WTC11 (cell line): Measurements from ENCODE around the gene RXRA. TPM values are rescaled to one million over a fixed set of nuclear protein-coding genes. Genes with fewer than 3 reads are reported as not detected.

Experiments used
- ATAC-seq: fragments of 200-7000 bp; cut with Tn5 transposase; 2 replicates; pipeline ENCODE4 v1.10.0; 2021; ENCODE audit warnings: mild to moderate bottlenecking, moderate library complexity
- CTCF ChIA-PET: fragments of 300-600 bp; sonication (Branson Sonifier 250); formaldehyde crosslinking; loops from one replicate; lab custom pipeline; 2021; ENCODE audit warnings: antibody characterized with exemption; lab: Charles Lee
- POLR2A ChIA-PET: fragments of 350-600 bp; sonication (Branson Sonifier 250); formaldehyde crosslinking; loops from one replicate; lab custom pipeline; 2021; ENCODE audit warnings: antibody characterized with exemption; lab: Charles Lee
- DNase-seq: peaks from one replicate; pipeline ENCODE4 v3.0.0; 2021; ENCODE audit warnings: low spot score
- H3K27ac Mint-ChIP-seq: 2 replicates; pipeline ENCODE4 v1.8.0; 2021; ENCODE audit warnings: mixed read lengths
- H3K27me3 Mint-ChIP-seq: 2 replicates; pipeline ENCODE4 v1.8.0; 2021; ENCODE audit warnings: low read depth, mild to moderate bottlenecking, moderate library complexity, mixed read lengths
- H3K36me3 Mint-ChIP-seq: 2 replicates; pipeline ENCODE4 v1.8.0; 2021; ENCODE audit warnings: mixed read lengths
- H3K4me1 Mint-ChIP-seq: 2 replicates; pipeline ENCODE4 v1.8.0; 2022; ENCODE audit warnings: mixed read lengths
- H3K4me3 Mint-ChIP-seq: 2 replicates; pipeline ENCODE4 v1.8.0; 2021; ENCODE audit warnings: mild to moderate bottlenecking, moderate library complexity, mixed read lengths
- H3K9me3 Mint-ChIP-seq: 2 replicates; pipeline ENCODE4 v1.8.0; 2021; ENCODE audit warnings: mixed read lengths
- ATF1 ChIP-seq: sonication (generic); formaldehyde crosslinking; IDR thresholded peaks from 2 replicates; pipeline ENCODE4 v1.8.1; 2023; ENCODE audit warnings: mild to moderate bottlenecking, moderate library complexity, missing genetic modification reagents
- CREB1 ChIP-seq: sonication (generic); formaldehyde crosslinking; IDR thresholded peaks from 2 replicates; pipeline ENCODE4 v1.8.0; 2023; ENCODE audit warnings: mild to moderate bottlenecking, missing genetic modification reagents
- FOXK1 ChIP-seq: sonication (generic); formaldehyde crosslinking; IDR thresholded peaks from 2 replicates; pipeline ENCODE4 v1.8.0; 2022; ENCODE audit warnings: mild to moderate bottlenecking, moderate library complexity, missing genetic modification reagents
- HMGA2 ChIP-seq: fragments of 250-450 bp; sonication (Bioruptor Pico); IDR thresholded peaks from 2 replicates; pipeline ENCODE4 v1.4.0; 2021; ENCODE audit warnings: mild to moderate bottlenecking, moderate library complexity
- KAT7 ChIP-seq: sonication (generic); formaldehyde crosslinking; IDR thresholded peaks from 2 replicates; pipeline ENCODE4 v1.8.1; 2023; ENCODE audit warnings: missing genetic modification reagents, mild to moderate bottlenecking, borderline replicate concordance
- ZBTB21 ChIP-seq: sonication (generic); formaldehyde crosslinking; IDR thresholded peaks from 2 replicates; pipeline ENCODE4 v1.8.1; 2023; ENCODE audit warnings: mild to moderate bottlenecking, missing genetic modification reagents, borderline replicate concordance
- ZBTB43 ChIP-seq: sonication (generic); formaldehyde crosslinking; IDR thresholded peaks from 2 replicates; pipeline ENCODE4 v1.8.1; 2023; ENCODE audit warnings: mild to moderate bottlenecking, missing genetic modification reagents
- ZNF263 ChIP-seq: sonication (generic); formaldehyde crosslinking; IDR thresholded peaks from 2 replicates; pipeline ENCODE4 v1.8.1; 2022; ENCODE audit warnings: low read depth, mild to moderate bottlenecking, moderate library complexity, missing genetic modification reagents
- ZNF423 ChIP-seq: fragments of 250-450 bp; sonication (Bioruptor Pico); IDR thresholded peaks from 2 replicates; pipeline ENCODE4 v2.1.2; 2022; ENCODE audit warnings: mild to moderate bottlenecking, moderate library complexity
- ZNF532 ChIP-seq: fragments of 250-450 bp; sonication (Bioruptor Pico); IDR thresholded peaks from 2 replicates; pipeline ENCODE4 v1.9.0; 2021; ENCODE audit warnings: mild to moderate bottlenecking, borderline replicate concordance
- total RNA-seq: library from RNA; stranded (reverse); gene quantifications from 3 replicates; pipeline ENCODE4 v1.2.3, GENCODE V29; 2021
- TF ChIP-seq, protein P1 (sequence below): sonication (generic); formaldehyde crosslinking; IDR thresholded peaks from 2 replicates; pipeline ENCODE4 v1.8.1; 2022; ENCODE audit warnings: low read depth, missing genetic modification reagents, borderline replicate concordance
- TF ChIP-seq, protein P2 (sequence below): sonication (generic); formaldehyde crosslinking; IDR thresholded peaks from 2 replicates; pipeline ENCODE4 v1.8.0; 2022; ENCODE audit warnings: mild to moderate bottlenecking, missing genetic modification reagents
- TF ChIP-seq, protein P3 (sequence below): sonication (generic); formaldehyde crosslinking; IDR thresholded peaks from 2 replicates; pipeline ENCODE4 v1.8.0; 2022; ENCODE audit warnings: mild to moderate bottlenecking, missing genetic modification reagents
- TF ChIP-seq, protein P4 (sequence below): sonication (generic); formaldehyde crosslinking; IDR thresholded peaks from 2 replicates; pipeline ENCODE4 v1.8.1; 2023; ENCODE audit warnings: mild to moderate bottlenecking, moderate library complexity, missing genetic modification reagents

RXRA gene
- total RNA-seq, 1 experiment from 2014 or later, result 27.5 TPM

- TF ChIP-seq, protein P1, sequence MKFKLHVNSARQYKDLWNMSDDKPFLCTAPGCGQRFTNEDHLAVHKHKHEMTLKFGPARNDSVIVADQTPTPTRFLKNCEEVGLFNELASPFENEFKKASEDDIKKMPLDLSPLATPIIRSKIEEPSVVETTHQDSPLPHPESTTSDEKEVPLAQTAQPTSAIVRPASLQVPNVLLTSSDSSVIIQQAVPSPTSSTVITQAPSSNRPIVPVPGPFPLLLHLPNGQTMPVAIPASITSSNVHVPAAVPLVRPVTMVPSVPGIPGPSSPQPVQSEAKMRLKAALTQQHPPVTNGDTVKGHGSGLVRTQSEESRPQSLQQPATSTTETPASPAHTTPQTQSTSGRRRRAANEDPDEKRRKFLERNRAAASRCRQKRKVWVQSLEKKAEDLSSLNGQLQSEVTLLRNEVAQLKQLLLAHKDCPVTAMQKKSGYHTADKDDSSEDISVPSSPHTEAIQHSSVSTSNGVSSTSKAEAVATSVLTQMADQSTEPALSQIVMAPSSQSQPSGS, result no peak
- TF ChIP-seq ZNF263 (CRISPR knock-in tag) (no peak), ZBTB43 (CRISPR knock-in tag) (no peak), ZNF532 (no peak), ZNF423 (CRISPR knock-in tag) (no peak), CREB1 (no peak), KAT7 (CRISPR knock-in tag) (no peak), ATF1 (CRISPR knock-in tag) (no peak), ZBTB21 (no peak), FOXK1 (CRISPR knock-in tag) (no peak), HMGA2 (CRISPR knock-in tag) (no peak)
- TF ChIP-seq, protein P2, sequence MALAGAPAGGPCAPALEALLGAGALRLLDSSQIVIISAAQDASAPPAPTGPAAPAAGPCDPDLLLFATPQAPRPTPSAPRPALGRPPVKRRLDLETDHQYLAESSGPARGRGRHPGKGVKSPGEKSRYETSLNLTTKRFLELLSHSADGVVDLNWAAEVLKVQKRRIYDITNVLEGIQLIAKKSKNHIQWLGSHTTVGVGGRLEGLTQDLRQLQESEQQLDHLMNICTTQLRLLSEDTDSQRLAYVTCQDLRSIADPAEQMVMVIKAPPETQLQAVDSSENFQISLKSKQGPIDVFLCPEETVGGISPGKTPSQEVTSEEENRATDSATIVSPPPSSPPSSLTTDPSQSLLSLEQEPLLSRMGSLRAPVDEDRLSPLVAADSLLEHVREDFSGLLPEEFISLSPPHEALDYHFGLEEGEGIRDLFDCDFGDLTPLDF (CRISPR knock-in tag), result no peak
- TF ChIP-seq, protein P3, sequence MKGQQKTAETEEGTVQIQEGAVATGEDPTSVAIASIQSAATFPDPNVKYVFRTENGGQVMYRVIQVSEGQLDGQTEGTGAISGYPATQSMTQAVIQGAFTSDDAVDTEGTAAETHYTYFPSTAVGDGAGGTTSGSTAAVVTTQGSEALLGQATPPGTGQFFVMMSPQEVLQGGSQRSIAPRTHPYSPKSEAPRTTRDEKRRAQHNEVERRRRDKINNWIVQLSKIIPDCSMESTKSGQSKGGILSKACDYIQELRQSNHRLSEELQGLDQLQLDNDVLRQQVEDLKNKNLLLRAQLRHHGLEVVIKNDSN (CRISPR knock-in tag), result no peak
- TF ChIP-seq, protein P4, sequence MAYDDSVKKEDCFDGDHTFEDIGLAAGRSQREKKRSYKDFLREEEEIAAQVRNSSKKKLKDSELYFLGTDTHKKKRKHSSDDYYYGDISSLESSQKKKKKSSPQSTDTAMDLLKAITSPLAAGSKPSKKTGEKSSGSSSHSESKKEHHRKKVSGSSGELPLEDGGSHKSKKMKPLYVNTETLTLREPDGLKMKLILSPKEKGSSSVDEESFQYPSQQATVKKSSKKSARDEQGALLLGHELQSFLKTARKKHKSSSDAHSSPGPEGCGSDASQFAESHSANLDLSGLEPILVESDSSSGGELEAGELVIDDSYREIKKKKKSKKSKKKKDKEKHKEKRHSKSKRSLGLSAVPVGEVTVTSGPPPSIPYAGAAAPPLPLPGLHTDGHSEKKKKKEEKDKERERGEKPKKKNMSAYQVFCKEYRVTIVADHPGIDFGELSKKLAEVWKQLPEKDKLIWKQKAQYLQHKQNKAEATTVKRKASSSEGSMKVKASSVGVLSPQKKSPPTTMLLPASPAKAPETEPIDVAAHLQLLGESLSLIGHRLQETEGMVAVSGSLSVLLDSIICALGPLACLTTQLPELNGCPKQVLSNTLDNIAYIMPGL (CRISPR knock-in tag), result no peak
- TF ChIP-seq, all 79 proteins: peak for 0
- Mint-ChIP-seq H3K4me3 (no peak overlapping the region), H3K27ac (peak overlapping the region; percentile 90), H3K4me1 (no peaks in the 10 kb centered on the region), H3K9me3 (no peaks in the 10 kb centered on the region), H3K27me3 (no peaks in the 10 kb centered on the region), H3K36me3 (no peaks in the 10 kb centered on the region)
- DNase-seq (no peak), ATAC-seq (no peak)
- ChIA-PET CTCF (no interaction called here), POLR2A (interaction anchor here (0.6 kb wide), 1 partner anchor 25 kb away, joined by 3 read pairs; no protein-coding TSS in a partner anchor)
These were observed 49.5 kb downstream of the RXRA start for GRCh38 chr9:134375430-134376385.
